ENCODE results near the gene B3GNT8. TPM values are rescaled to one million over a fixed set of nuclear protein-coding genes. Genes with fewer than 3 reads are reported as not detected.
A peak's percentile ranks its signal among the peaks of the same experiment; 100 is the strongest.
"Not testable (repeated sequence)": the region's sequence is repeated elsewhere in the genome, so short reads cannot be mapped to it uniquely, and the experiment has no call there.

B3GNT8 gene
- total and polyA plus RNA-seq, 2 of the 8 experiments (the other 6 are each of a cell fraction or from before 2014, with no cell fraction given): 0.67 to 0.86 TPM

- TF ChIP-seq FOSL1 (IDR thresholded peaks at IDR 0.05; ENCODE audit: insufficient read depth, low read depth, low read length) (no peak), POLR2AphosphoS5 (IDR thresholded peaks at IDR 0.05; ENCODE audit: low read depth, low read length) (no peak), TEAD4 (IDR thresholded peaks at IDR 0.05; ENCODE audit: low read depth, low read length) (no peak), MAFK (IDR thresholded peaks at IDR 0.05; ENCODE audit: low read depth, low read length) (no peak), BCL11A (IDR thresholded peaks at IDR 0.05; ENCODE audit: low read depth in 2 of 2, low read length in 2 of 2) (no peak)
Observed at GRCh38 chr19:41476583-41476982, 49.4 kb upstream of the B3GNT8 start (continued).

GRCh38 chr19:41463257-41464256 is 36.4 kb upstream of the B3GNT8 start:
- 84% methylated on average over 22 of the region's 22 CpGs; no CpG with 5 or more reads in 1 of the 2 experiments for WGBS, 2 experiments (ENCODE audit: extremely low coverage in 1 of 2, insufficient coverage in 1 of 2, insufficient read length in 1 of 2, insufficient replicate concordance in 2 of 2, low coverage in 1 of 2, low lambda C conversion rate in 2 of 2, missing lambda C conversion rate in 1 of 2)
- peak; percentile 52 for FAIRE-seq
- H3K18ac ChIP-seq (ENCODE audit: extremely low read depth, low read length); H4K91ac ChIP-seq (replicated peaks; ENCODE audit: insufficient read length, low read length); DNase-seq (ENCODE audit: low read depth in 1 of 2, low spot score in 2 of 2); H3K27ac ChIP-seq (ENCODE audit: low read depth, low read length); H2BK5ac ChIP-seq (ENCODE audit: low read depth, low read length); H3K4me1 ChIP-seq (replicated peaks in 1 of 4; ENCODE audit: control insufficient read depth in 3 of 4, insufficient read depth in 4 of 4, low read length in 3 of 4); H3K79me1 ChIP-seq (ENCODE audit: low read depth, low read length); H2BK12ac ChIP-seq (ENCODE audit: low read depth, low read length); H4K20me1 ChIP-seq (replicated peaks in 1 of 2; ENCODE audit: control insufficient read depth in 1 of 2, insufficient read depth in 2 of 2, low read length in 2 of 2); H2BK120ac ChIP-seq (replicated peaks; ENCODE audit: low read depth, low read length); H3K27me3 ChIP-seq (replicated peaks in 1 of 4; ENCODE audit: control insufficient read depth in 3 of 4, extremely low read depth in 1 of 4, insufficient read depth in 3 of 4, low read length in 3 of 4); H2BK15ac ChIP-seq (ENCODE audit: low read length); POLR2A ChIA-PET (ENCODE audit: partially characterized antibody); H3K4me2 ChIP-seq (ENCODE audit: insufficient read depth in 1 of 2, low read depth in 2 of 2, low read length in 2 of 2); H4K5ac ChIP-seq (ENCODE audit: insufficient read length, low read depth, low read length); H3K4me3 ChIP-seq (ENCODE audit: extremely low read depth in 1 of 4, insufficient read depth in 2 of 4, low read depth in 3 of 4, low read length in 4 of 4); H4K8ac ChIP-seq (ENCODE audit: extremely low read depth, insufficient read depth, low read length); CTCF ChIA-PET (ENCODE audit: partially characterized antibody); H2AFZ ChIP-seq (ENCODE audit: low read length); H3K36me3 ChIP-seq (ENCODE audit: control insufficient read depth in 2 of 4, insufficient read depth in 4 of 4, low read length in 3 of 4); H2BK20ac ChIP-seq (ENCODE audit: low read length); H3K4ac ChIP-seq (replicated peaks; ENCODE audit: insufficient read length, low read depth, low read length); H2AK5ac ChIP-seq (ENCODE audit: low read depth, low read length); H3K79me2 ChIP-seq (ENCODE audit: control insufficient read depth in 1 of 2, insufficient read depth in 2 of 2, low read length in 2 of 2); H3K14ac ChIP-seq (ENCODE audit: insufficient read length); H3K9ac ChIP-seq (replicated peaks in 1 of 4; ENCODE audit: extremely low read depth in 1 of 4, low read depth in 3 of 4, low read length in 3 of 4); H3K23ac ChIP-seq (ENCODE audit: insufficient read length); H3K56ac ChIP-seq (replicated peaks; ENCODE audit: insufficient read length, low read depth, low read length); H3K23me2 ChIP-seq (ENCODE audit: low read depth, low read length): not testable (repeated sequence)
- peaks cover 32 to 47% of the 10 kb centered on the region in 2 experiments for H3K9me3 ChIP-seq (ENCODE audit: insufficient read depth in 2 of 2, low read depth in 1 of 2, low read length in 1 of 2)

Data from H1 (cell line).